WERI-Rb-1 (cell line): ENCODE results near the gene RBMS1.

Experiments used
- DNase-seq: peaks from one replicate; pipeline ENCODE4 v3.0.0-alpha.2; 2020
- H3K27ac ChIP-seq: fragments of 250-450 bp; sonication (Bioruptor Pico); 2 replicates; pipeline ENCODE4 v1.5.1; 2020; ENCODE audit warnings: mild to moderate bottlenecking, moderate library complexity
- H3K27me3 ChIP-seq: fragments of 250-450 bp; sonication (Bioruptor Pico); 2 replicates; pipeline ENCODE4 v1.5.1; 2021; ENCODE audit warnings: mild to moderate bottlenecking, low read depth, moderate library complexity; ENCODE audit not compliant: insufficient read depth, severe bottlenecking
- H3K36me3 ChIP-seq: fragments of 250-450 bp; sonication (Bioruptor Pico); 2 replicates; pipeline ENCODE4 v1.5.1; 2020; ENCODE audit warnings: mild to moderate bottlenecking, moderate library complexity
- H3K4me3 ChIP-seq: 2 replicates; pipeline ENCODE4 v1.5.1; 2011; ENCODE audit warnings: low read depth, mild to moderate bottlenecking, control low read depth, low read length
- H3K9me3 ChIP-seq: fragments of 250-450 bp; sonication (Bioruptor Pico); 2 replicates; pipeline ENCODE4 v1.5.1; 2021; ENCODE audit warnings: mild to moderate bottlenecking, moderate library complexity; ENCODE audit not compliant: severe bottlenecking
- TF ChIP-seq, protein P1 (sequence below): IDR thresholded peaks from 2 replicates; pipeline ENCODE4 v1.5.1; 2011; ENCODE audit warnings: low read depth, mild to moderate bottlenecking, control low read depth, inconsistent platforms, low read length

The RBMS1 gene

DNA sequence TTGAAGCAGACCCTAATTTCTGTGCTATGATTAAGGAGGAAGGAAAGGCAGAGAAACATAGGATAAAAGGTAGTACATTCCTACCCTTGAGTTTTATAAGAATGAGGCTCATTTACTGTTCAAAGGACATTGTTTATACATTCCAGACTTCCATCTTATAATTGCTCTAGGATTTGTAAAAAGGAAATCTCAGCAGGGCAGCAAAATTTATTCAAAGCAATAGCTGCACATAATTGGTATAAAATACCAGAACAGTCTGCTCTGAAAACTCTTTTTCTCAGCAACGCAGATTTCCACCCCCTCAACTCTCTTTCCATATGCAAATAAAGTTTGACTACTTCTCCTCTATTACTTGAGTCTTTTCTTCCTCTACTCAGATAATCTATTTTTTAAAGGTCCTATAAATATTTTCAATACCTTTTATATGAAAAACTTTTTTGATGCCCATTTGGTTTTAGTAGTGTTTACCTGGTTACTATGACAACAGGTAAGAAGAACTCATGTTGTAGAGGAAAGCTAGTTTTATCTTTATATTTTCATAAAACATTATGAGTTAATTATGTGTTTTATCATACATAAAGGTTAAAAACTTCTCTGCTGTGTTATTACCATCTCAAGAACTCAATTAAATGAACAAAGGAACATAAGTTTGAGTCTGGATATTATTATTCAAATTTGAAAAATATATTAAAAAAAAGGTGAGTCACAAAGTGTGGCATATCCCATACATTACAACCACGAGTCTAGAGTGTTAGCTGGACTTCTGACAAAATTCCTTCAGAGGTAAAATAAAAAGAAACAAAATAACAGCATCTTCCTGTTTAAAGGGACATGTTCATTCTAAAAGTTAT lies 19.9 kb downstream of the RBMS1 start:
- Histone ChIP-seq H3K27me3 (no peaks in the 10 kb centered on the region), H3K36me3 (no peaks in the 10 kb centered on the region), H3K4me3 (no peak overlapping the region), H3K27ac (no peak overlapping the region), H3K9me3 (no peaks in the 10 kb centered on the region)
- TF ChIP-seq, protein P1, sequence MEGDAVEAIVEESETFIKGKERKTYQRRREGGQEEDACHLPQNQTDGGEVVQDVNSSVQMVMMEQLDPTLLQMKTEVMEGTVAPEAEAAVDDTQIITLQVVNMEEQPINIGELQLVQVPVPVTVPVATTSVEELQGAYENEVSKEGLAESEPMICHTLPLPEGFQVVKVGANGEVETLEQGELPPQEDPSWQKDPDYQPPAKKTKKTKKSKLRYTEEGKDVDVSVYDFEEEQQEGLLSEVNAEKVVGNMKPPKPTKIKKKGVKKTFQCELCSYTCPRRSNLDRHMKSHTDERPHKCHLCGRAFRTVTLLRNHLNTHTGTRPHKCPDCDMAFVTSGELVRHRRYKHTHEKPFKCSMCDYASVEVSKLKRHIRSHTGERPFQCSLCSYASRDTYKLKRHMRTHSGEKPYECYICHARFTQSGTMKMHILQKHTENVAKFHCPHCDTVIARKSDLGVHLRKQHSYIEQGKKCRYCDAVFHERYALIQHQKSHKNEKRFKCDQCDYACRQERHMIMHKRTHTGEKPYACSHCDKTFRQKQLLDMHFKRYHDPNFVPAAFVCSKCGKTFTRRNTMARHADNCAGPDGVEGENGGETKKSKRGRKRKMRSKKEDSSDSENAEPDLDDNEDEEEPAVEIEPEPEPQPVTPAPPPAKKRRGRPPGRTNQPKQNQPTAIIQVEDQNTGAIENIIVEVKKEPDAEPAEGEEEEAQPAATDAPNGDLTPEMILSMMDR = no peak
- no peak for DNase-seq

DNA sequence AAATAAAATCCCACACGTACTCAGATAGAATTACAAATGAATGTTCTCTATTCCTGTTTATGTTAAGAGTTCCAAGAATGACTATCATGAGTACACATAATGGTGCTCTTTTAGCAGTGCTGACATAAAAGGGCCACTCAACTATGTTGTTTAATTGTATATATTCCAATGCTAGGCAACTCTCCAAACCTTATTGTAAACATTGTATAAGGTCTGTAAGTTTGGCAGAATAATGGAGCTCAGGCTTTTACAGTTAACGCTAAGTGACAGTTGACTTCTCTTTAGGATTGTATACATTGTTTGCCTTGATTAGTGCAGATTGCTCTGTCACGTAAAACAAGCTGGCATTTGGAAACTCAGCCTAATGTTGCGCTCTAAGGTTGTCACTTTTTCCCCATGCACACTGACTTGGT lies 20.8 kb downstream of the RBMS1 start:
- Histone ChIP-seq H3K9me3 (no peaks in the 10 kb centered on the region), H3K27me3 (no peaks in the 10 kb centered on the region), H3K4me3 (no peak overlapping the region), H3K36me3 (no peaks in the 10 kb centered on the region), H3K27ac (no peak overlapping the region)
- no peak for DNase-seq
- TF ChIP-seq, protein P1 = no peak

DNA sequence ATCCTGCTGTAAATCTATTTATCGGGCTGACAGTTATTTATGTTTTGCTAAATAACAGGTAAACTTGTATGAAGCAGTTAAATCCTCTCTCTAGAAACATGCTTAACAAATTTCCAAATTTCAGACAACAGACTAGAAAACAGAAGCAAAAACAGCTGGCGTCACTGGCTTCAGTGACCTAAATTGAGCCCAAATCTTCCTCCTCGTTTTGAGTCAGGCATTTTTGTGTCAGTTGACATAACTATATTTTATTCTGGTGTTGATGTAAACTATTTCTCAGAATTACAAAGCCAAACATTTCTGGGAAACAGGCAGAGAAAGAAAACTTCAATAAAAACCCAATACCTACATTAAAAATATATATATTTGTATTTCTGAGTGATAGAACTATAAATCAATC lies 21.7 kb downstream of the RBMS1 start:
- TF ChIP-seq, protein P1 = no peak
- H3K36me3 ChIP-seq = no peaks in the 10 kb centered on the region
- no peak for DNase-seq
- H3K27me3 ChIP-seq = no peaks in the 10 kb centered on the region
- no peaks in the 10 kb centered on the region for H3K9me3 ChIP-seq
- no peak overlapping the region for H3K4me3 ChIP-seq
- H3K27ac ChIP-seq = no peak overlapping the region

DNA sequence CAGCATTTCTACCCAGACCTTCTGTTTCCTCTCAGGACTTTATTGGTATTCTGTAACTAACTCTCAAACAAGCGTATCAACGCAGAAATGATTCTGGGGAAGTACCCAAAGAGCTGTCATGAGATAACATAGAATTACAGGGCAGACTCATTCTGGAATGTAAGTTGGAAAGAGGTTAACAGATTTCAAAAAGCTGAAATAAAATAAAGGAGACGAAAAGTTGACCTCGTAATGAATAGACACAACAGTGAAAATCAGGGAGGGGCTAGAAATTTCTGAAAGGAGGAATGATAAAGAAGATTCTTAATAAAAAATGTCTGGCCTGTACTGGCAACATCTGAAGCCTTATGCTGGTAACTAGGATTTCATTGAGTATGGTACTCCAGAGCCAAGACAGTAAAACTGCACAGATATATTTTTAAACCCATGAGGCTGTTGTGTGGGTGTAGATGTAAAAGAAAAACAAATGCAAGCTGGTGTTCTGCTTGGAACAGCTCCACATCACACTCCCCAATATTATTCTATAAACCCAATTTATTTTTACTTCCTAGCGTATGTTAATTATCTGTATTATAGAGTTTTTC lies 23.9 kb downstream of the RBMS1 start:
- TF ChIP-seq, protein P1 = no peak
- Histone ChIP-seq H3K9me3 (no peaks in the 10 kb centered on the region), H3K27me3 (no peaks in the 10 kb centered on the region), H3K4me3 (no peak overlapping the region), H3K36me3 (no peaks in the 10 kb centered on the region), H3K27ac (no peak overlapping the region)
- DNase-seq = no peak

DNA sequence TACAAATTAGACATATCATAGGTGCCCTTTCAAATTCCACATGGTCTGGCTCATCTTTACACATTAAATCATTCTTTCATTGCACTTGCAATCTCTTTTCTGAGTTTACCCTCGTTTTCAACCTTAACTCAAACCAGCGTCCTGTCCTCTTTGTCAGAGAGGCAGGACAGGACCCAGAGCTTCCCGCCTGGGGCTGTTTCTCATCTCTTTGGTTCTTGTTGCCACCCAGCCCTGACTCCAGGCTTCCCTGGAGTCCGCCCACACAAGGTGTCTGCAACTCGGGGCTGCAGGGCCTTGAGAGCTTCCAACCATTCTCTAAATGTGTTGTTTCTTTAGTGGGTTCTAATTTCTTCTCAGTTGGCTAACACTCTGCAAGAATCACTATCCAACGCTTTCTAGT lies 24.4 kb downstream of the RBMS1 start:
- Histone ChIP-seq H3K9me3 (no peaks in the 10 kb centered on the region), H3K4me3 (no peak overlapping the region), H3K27ac (no peak overlapping the region), H3K36me3 (no peaks in the 10 kb centered on the region), H3K27me3 (no peaks in the 10 kb centered on the region)
- TF ChIP-seq, protein P1 = no peak
- no peak for DNase-seq

DNA sequence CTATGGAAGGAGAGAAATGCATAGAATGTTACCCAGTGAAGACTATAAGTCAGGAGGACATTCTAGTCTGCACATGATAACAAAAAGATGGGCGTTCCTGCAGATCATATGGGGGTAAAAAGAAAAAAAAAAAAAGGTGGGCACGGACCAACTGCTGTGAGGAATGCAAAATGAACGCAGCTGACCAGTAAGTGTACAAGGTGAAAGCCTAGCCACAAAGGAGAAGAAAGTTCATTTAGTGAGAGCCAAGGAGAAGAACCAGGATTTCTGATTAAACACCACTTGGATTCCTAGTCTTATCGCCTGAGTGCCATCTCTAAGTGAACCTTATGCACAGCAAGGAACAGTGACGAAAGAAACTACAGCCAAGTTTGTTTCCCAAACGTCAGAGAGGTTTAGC lies 26.5 kb downstream of the RBMS1 start:
- TF ChIP-seq, protein P1 = no peak
- Histone ChIP-seq H3K27me3 (no peaks in the 10 kb centered on the region), H3K9me3 (no peaks in the 10 kb centered on the region), H3K4me3 (no peak overlapping the region), H3K36me3 (no peaks in the 10 kb centered on the region), H3K27ac (no peak overlapping the region)
- DNase-seq = no peak
